Measurements from ENCODE around the gene SELENOT. TPM values are rescaled to one million over a fixed set of nuclear protein-coding genes. Genes with fewer than 3 reads are reported as not detected.

Gene SELENOT
- polyA plus RNA-seq, 1 donor from 2014 or later, result 268 TPM

DNA sequence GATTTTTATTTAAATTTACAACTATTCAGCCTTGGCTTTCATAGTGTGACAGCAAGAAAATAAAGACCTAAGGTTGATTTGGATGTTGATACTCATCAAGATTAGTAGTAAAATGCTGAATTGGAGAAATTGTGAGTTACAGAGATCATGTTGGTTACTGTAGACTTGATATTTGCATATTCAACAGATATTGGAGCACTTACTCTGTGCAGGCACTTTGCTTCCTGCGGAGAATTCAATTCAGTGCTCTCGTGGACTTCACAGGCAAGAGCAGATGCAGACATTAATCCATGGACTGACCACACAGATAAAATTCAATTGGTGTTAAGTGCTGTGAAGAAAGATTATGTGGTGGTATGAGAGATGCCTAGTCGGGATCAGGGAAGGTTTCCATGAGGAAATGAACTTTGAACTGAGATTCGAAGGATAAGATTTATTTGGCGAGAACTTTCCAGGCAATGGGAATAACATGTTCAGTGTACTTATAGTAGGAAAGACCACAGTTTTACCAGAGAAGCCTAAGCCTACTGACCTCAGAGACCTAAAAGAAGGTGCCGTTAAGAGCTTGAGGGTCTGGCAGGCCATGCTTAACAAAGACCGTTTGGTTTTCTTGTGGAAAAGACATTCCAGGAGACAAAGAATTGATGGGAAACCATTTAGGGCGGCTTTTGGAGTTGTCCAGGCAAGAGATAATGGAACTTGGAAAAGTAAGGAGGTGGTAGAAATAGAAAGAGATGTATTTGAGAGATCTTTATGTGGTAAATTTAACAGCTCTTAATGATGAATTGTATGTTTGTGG, 4.3 kb downstream of the SELENOT start:
- Histone ChIP-seq H3K79me2 (replicated peaks; ENCODE audit: insufficient read depth, low read length) (peaks cover 83% of the 10 kb centered on the region), H3K4me2 (ENCODE audit: low read length) (no peak overlapping the region), H3K9me2 (ENCODE audit: insufficient read depth, low read length) (no peaks in the 10 kb centered on the region), H3K4me3 (ENCODE audit: low read length) (no peak overlapping the region), H3K36me3 (ENCODE audit: insufficient read depth, low read length) (no peaks in the 10 kb centered on the region), H3K27ac (ENCODE audit: low read length) (no peak overlapping the region), H3K27me3 (ENCODE audit: insufficient read depth, low read depth, low read length) (no peaks in the 10 kb centered on the region), H3K9ac (ENCODE audit: low read length) (no peak overlapping the region), H3F3A (ENCODE audit: insufficient read depth, low read length, poor library complexity, severe bottlenecking) (peaks cover 3% of the 10 kb centered on the region), H2AFZ (ENCODE audit: low read depth, low read length) (no peak overlapping the region), H3K9me3 (ENCODE audit: low read length) (no peaks in the 10 kb centered on the region), H4K20me1 (ENCODE audit: insufficient read depth) (no peaks in the 10 kb centered on the region)
- TF ChIP-seq, protein P1, sequence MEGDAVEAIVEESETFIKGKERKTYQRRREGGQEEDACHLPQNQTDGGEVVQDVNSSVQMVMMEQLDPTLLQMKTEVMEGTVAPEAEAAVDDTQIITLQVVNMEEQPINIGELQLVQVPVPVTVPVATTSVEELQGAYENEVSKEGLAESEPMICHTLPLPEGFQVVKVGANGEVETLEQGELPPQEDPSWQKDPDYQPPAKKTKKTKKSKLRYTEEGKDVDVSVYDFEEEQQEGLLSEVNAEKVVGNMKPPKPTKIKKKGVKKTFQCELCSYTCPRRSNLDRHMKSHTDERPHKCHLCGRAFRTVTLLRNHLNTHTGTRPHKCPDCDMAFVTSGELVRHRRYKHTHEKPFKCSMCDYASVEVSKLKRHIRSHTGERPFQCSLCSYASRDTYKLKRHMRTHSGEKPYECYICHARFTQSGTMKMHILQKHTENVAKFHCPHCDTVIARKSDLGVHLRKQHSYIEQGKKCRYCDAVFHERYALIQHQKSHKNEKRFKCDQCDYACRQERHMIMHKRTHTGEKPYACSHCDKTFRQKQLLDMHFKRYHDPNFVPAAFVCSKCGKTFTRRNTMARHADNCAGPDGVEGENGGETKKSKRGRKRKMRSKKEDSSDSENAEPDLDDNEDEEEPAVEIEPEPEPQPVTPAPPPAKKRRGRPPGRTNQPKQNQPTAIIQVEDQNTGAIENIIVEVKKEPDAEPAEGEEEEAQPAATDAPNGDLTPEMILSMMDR (IDR thresholded peaks at IDR 0.05; ENCODE audit: poor library complexity, severe bottlenecking), result no peak
- TF ChIP-seq EZH2 (IDR thresholded peaks at IDR 0.05; ENCODE audit: borderline replicate concordance, insufficient read depth, low read length, poor library complexity, severe bottlenecking) (no peak), MXI1 (conservative IDR thresholded peaks at IDR 0.05; ENCODE audit: poor library complexity, severe bottlenecking) (no peak), TAF1 (IDR thresholded peaks at IDR 0.05; ENCODE audit: low read depth) (no peak), POLR2AphosphoS5 (IDR thresholded peaks at IDR 0.05) (no peak), SMC3 (conservative IDR thresholded peaks at IDR 0.05; ENCODE audit: poor library complexity) (no peak), EP300 (conservative IDR thresholded peaks at IDR 0.05; ENCODE audit: poor library complexity, severe bottlenecking) (no peak), RAD21 (conservative IDR thresholded peaks at IDR 0.05) (no peak)
- TF ChIP-seq, protein P2, sequence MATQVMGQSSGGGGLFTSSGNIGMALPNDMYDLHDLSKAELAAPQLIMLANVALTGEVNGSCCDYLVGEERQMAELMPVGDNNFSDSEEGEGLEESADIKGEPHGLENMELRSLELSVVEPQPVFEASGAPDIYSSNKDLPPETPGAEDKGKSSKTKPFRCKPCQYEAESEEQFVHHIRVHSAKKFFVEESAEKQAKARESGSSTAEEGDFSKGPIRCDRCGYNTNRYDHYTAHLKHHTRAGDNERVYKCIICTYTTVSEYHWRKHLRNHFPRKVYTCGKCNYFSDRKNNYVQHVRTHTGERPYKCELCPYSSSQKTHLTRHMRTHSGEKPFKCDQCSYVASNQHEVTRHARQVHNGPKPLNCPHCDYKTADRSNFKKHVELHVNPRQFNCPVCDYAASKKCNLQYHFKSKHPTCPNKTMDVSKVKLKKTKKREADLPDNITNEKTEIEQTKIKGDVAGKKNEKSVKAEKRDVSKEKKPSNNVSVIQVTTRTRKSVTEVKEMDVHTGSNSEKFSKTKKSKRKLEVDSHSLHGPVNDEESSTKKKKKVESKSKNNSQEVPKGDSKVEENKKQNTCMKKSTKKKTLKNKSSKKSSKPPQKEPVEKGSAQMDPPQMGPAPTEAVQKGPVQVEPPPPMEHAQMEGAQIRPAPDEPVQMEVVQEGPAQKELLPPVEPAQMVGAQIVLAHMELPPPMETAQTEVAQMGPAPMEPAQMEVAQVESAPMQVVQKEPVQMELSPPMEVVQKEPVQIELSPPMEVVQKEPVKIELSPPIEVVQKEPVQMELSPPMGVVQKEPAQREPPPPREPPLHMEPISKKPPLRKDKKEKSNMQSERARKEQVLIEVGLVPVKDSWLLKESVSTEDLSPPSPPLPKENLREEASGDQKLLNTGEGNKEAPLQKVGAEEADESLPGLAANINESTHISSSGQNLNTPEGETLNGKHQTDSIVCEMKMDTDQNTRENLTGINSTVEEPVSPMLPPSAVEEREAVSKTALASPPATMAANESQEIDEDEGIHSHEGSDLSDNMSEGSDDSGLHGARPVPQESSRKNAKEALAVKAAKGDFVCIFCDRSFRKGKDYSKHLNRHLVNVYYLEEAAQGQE (IDR thresholded peaks at IDR 0.05; ENCODE audit: borderline replicate concordance), result no peak

DNA sequence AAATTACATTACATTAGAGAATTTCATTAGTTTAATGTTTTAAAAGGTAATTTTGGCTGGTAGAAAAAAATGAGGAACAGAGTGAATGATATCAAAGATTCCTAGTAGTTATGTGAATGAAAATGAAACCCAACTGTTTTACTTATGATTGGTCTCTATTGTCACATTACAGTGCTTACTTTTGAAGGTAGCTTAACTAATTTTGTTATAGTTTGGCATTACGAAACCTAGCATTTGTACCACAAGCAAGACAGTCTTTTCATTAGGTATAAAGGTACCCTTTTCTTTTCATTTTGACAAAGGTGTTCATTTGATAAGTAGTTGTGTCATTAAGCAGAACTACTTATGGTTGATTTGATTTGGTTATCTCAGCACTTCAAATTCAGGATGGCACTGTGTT, 6.9 kb downstream of the SELENOT start:
- no peaks in the 10 kb centered on the region for H3K36me3 ChIP-seq (ENCODE audit: insufficient read depth, low read length)
- H3K27ac ChIP-seq (ENCODE audit: low read length), result no peak overlapping the region
- no peaks in the 10 kb centered on the region for H3F3A ChIP-seq (ENCODE audit: insufficient read depth, low read length, poor library complexity, severe bottlenecking)
- TF ChIP-seq, protein P2 (IDR thresholded peaks at IDR 0.05; ENCODE audit: borderline replicate concordance), result no peak
- TF ChIP-seq POLR2AphosphoS5 (IDR thresholded peaks at IDR 0.05) (no peak), EP300 (conservative IDR thresholded peaks at IDR 0.05; ENCODE audit: poor library complexity, severe bottlenecking) (no peak), TAF1 (IDR thresholded peaks at IDR 0.05; ENCODE audit: low read depth) (no peak)
- no peaks in the 10 kb centered on the region for H4K20me1 ChIP-seq (ENCODE audit: insufficient read depth)
- no peak overlapping the region for H2AFZ ChIP-seq (ENCODE audit: low read depth, low read length)
- H3K4me3 ChIP-seq (ENCODE audit: low read length), result no peak overlapping the region
- H3K9me2 ChIP-seq (ENCODE audit: insufficient read depth, low read length), result no peaks in the 10 kb centered on the region
- no peaks in the 10 kb centered on the region for H3K27me3 ChIP-seq (ENCODE audit: insufficient read depth, low read depth, low read length)
- no peaks in the 10 kb centered on the region for H3K9me3 ChIP-seq (ENCODE audit: low read length)
- H3K4me2 ChIP-seq (ENCODE audit: low read length), result no peak overlapping the region
- no peak overlapping the region for H3K9ac ChIP-seq (ENCODE audit: low read length)
- H3K79me2 ChIP-seq (replicated peaks; ENCODE audit: insufficient read depth, low read length), result peaks cover 88% of the 10 kb centered on the region

Measured in neural cell (in vitro differentiated cells).